Measurements from ENCODE around the gene USP6NL. TPM values are rescaled to one million over a fixed set of nuclear protein-coding genes. Genes with fewer than 3 reads are reported as not detected.

USP6NL gene
- total and polyA plus RNA-seq, 9 of the 15 experiments (the other 6 are each of a cell fraction or from before 2014, with no cell fraction given), result 3.2 to 26.6 (median 19.8) TPM

DNA sequence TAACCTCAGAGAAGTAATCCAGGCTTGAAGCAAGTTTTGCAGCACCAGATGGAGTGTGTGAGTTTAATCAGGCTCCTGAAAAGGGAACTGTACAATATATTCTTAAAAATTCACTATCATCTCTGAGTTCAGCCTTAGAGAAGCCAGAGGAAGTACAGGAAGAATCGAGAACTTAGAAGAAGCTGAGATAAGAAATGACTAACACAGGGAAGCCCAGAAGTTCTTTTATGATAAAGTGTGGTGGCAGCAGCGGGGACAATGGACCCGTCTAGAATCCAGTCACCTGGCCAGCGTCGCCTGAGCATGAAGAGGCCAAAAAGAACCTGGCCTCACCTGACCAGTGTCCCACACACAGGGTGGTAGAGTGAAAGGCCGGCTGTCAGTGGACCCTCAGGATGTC, 161.0 kb downstream of the USP6NL start (continued):
- TF ChIP-seq ZNF695 (CRISPR knock-in tag; IDR thresholded peaks at IDR 0.05) (no peak), CCNT2 (IDR thresholded peaks at IDR 0.05; ENCODE audit: borderline replicate concordance, extremely low read depth, insufficient read length, low read depth, low read length) (peak; percentile 53), HNRNPUL1 (IDR thresholded peaks at IDR 0.05; ENCODE audit: low read length) (no peak), PCBP1 (IDR thresholded peaks at IDR 0.05; ENCODE audit: low read depth, low read length, poor library complexity, severe bottlenecking) (no peak), ZNF134 (CRISPR knock-in tag; conservative IDR thresholded peaks at IDR 0.05) (no peak), SAFB (IDR thresholded peaks at IDR 0.05; ENCODE audit: borderline replicate concordance, low read depth, low read length) (no peak), SOX6 (IDR thresholded peaks at IDR 0.05) (peak; percentile 86), NFE2 (IDR thresholded peaks at IDR 0.05; ENCODE audit: low read depth) (no peak), MTA1 (IDR thresholded peaks at IDR 0.05; ENCODE audit: borderline replicate concordance) (no peak), TGIF2 (CRISPR knock-in tag; IDR thresholded peaks at IDR 0.05) (no peak), ZNF76 (CRISPR knock-in tag; IDR thresholded peaks at IDR 0.05; ENCODE audit: borderline replicate concordance) (no peak), NCOR1 (IDR thresholded peaks at IDR 0.05) (peak; percentile 71), KDM2B (CRISPR knock-in tag; IDR thresholded peaks at IDR 0.05) (no peak), SMARCA4 (IDR thresholded peaks at IDR 0.05) (peak; percentile 96), CHAMP1 (IDR thresholded peaks at IDR 0.05) (no peak), GATAD2B (IDR thresholded peaks at IDR 0.05; ENCODE audit: borderline replicate concordance) (peak; percentile 67; the same call in 1 of the 2 replicates), BCOR (IDR thresholded peaks at IDR 0.05) (no peak), ZMIZ1 (IDR thresholded peaks at IDR 0.05; ENCODE audit: low read depth in 2 of 2, low read length in 2 of 2) (peak in 1 of 2 experiments; percentile 70; a peak in 1 of 4 replicates)
- TF ChIP-seq, protein P1, sequence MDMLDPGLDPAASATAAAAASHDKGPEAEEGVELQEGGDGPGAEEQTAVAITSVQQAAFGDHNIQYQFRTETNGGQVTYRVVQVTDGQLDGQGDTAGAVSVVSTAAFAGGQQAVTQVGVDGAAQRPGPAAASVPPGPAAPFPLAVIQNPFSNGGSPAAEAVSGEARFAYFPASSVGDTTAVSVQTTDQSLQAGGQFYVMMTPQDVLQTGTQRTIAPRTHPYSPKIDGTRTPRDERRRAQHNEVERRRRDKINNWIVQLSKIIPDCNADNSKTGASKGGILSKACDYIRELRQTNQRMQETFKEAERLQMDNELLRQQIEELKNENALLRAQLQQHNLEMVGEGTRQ (CRISPR knock-in tag; IDR thresholded peaks at IDR 0.05), result no peak
- TF ChIP-seq, protein P2, sequence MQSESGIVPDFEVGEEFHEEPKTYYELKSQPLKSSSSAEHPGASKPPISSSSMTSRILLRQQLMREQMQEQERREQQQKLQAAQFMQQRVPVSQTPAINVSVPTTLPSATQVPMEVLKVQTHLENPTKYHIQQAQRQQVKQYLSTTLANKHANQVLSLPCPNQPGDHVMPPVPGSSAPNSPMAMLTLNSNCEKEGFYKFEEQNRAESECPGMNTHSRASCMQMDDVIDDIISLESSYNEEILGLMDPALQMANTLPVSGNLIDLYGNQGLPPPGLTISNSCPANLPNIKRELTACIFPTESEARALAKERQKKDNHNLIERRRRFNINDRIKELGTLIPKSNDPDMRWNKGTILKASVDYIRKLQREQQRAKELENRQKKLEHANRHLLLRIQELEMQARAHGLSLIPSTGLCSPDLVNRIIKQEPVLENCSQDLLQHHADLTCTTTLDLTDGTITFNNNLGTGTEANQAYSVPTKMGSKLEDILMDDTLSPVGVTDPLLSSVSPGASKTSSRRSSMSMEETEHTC (IDR thresholded peaks at IDR 0.05), result no peak
